Subcutaneous adipose tissue (tissue), 4 donors: ENCODE measurements around the gene KIF3C. TPM values are rescaled to one million over a fixed set of nuclear protein-coding genes. Genes with fewer than 3 reads are reported as not detected.

Experiments
- CTCF ChIP-seq: fragments of 450-650 bp; IDR thresholded peaks from one replicate; pipeline ENCODE4 v1.5.1; 2016; ENCODE audit warnings: low read depth, mild to moderate bottlenecking, control low read depth, antibody characterized with exemption, moderate library complexity
- small RNA-seq: library from RNA; depleted of rRNA; stranded (forward); fragments of <200 nt; gene quantifications from one replicate; pipeline ENCODE3, GENCODE V24; 2016
- total RNA-seq, 4 donors: library from RNA; depleted of rRNA; stranded (reverse); fragments of >200 nt; gene quantifications; one replicate each; pipeline ENCODE4 v1.1.0, GENCODE V29; 2016

KIF3C gene
- total RNA-seq, 4 donors from 2014 or later, result 1.8 to 5.8 (median 3.0) TPM

DNA sequence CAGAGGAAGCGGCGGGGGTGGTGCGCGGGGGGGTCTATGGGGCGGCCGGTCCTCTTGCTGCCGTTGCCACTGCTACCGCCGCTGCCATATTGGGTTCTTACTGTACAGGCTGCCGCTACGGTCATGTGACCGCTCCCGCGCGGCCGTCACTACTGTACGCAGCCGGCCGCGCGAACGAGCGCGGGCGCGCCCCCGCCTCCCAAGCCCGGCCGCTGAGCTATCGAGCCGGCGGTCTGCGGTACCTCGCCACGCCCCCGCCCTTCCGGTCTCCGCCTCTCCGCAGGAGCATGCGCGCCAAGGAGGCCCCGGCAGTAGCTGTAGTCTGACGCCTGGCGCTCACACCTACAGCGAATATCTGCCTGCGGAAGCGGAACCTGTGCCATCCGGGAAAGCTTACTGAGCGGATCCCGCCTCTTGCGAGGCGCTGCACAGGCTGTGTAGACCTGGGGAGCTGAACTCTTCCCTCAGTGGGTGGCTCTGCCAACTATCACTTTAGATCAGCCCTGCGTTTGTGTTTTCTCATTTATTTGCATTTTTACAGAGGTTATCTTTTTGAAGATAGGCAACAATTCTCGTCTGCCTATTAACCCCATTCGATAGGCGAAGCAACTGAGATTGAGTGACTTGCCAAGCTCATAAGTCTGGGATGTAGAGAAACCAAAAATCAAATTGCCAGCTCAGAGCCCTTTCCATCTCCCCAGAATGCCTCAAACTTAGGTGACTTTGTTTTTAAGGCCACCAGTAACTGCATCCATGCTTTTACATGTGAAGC, 103.8 kb downstream of the KIF3C start, which contains the start of gene ASXL2:
TSS of gene ASXL2 (minus strand) at position 127 of the 772 bp plus-strand sequence. CDS start 265 bp downstream, outside the sequence.
- no peak for TF ChIP-seq CTCF

DNA sequence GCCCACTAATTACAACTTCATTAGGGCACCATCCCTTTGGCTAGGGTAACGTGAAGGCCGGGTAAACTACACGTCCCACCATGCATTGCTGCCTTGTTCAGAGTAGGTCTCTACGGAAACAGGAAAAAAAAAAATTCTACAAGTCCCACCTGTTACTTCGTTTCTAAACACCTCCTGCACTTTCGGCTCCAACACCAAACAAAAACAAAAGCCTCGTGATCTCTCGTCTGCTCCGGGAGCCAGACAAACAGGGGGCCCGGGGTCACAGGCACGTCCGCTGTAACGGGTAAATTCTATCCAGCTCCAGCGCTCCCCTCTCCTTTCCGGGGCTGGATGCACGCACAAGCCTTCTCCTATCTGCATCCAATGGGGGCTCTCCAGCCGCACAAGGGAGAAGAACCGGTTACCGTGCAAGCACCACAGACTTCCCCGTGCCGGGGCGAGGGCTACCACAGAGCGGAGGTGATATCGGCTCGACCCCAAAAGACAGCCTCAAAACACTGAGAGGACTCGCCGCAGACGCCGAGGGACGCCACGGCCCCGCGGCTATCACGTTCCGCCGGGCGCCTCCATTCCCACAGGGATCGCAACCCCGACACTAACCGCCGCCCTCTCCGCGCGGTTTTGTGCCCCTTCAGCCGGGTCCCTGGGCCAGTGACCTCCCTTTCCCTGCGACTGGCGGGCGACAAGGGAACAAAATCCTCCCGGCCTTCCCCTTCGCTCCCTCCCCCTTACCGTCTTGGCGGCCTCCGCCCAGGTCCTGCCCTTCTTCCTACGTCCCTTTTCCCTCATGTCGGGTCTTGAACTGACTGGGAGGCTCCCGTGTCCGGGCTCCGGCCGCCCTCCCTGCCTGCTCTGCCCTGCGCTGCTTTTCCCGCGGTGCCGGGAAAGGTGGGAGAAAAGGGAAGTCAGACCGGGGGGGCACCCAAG, 104.6 kb downstream of the KIF3C start:
- TF ChIP-seq CTCF, result no peak

Small RNAs within 50 kb of the gene (small RNA-seq; reads per million reads assigned to genes)
- gene NDUFB4P4 (not detected), gene UQCRHP2 (not detected)

Other genes starting within 250 kb of the KIF3C start
- 10 to 100 TPM; 17.0 to 23.5 (median 18.9) TPM for gene ASXL2, start 104.0 kb downstream of the KIF3C start, total RNA-seq
- 100 to 1,000 TPM in 1 of 4 donors, 10 to 100 TPM in 3; 73.5 to 108 (median 81.9) TPM for gene RAB10, start 51.6 kb upstream of the KIF3C start, total RNA-seq
- gene GAREM2, start 190.6 kb upstream of the KIF3C start, total RNA-seq, result 1 to 10 TPM in 2 of 4 donors, under 1 TPM in 2; 0.75 to 1.4 (median 1.0) TPM